ENCODE measurements around the gene SENP2.
A peak's percentile ranks its signal among the peaks of the same experiment; 100 is the strongest.
"Not testable (repeated sequence)": the region's sequence is repeated elsewhere in the genome, so short reads cannot be mapped to it uniquely, and the experiment has no call there.

Gene SENP2

DNA sequence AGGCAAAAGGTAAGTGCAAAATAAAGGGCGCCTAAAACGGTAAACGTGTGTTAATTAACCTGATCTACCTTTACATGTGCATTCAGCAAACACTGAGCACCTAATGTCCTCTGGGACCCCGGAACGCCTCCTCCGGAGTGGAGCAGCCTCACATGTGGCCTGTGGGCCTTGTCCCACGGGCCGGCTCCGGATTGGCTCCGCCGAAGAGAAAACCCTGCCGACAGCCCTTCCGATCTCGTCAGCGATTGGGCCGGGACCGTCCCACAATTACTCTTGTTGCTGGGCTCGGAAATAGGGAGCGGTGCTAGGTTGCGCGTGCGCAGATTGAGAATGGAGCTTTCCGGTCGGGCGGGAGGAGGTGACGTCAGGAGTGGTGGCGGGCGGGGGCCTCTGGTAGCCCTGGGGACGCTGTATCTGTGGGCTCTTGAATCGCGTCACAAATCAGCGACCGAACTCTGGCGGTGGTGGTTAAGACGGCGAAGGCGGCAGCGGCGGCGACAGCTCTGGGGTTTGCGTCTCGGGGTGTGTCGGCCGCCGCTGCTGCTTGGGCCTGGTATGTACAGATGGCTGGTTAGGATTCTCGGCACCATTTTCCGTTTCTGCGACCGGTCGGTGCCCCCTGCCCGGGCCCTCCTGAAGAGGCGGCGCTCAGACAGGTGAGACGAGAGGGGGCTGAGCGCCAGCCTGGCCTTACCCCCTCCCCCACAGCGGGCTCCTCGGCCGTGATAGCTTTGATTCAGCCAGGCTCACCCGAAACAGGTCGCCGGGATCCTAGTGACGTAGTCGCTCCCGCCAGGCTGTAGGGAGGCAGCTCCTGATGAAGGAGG lies at the start of gene SENP2:
Gene SENP2, plus strand, starts transcription at position 437 of the 827 bp plus-strand sequence. Its CDS starts 119 bp downstream, at position 556.
- DNase-seq, result peak; percentile 99

DNA sequence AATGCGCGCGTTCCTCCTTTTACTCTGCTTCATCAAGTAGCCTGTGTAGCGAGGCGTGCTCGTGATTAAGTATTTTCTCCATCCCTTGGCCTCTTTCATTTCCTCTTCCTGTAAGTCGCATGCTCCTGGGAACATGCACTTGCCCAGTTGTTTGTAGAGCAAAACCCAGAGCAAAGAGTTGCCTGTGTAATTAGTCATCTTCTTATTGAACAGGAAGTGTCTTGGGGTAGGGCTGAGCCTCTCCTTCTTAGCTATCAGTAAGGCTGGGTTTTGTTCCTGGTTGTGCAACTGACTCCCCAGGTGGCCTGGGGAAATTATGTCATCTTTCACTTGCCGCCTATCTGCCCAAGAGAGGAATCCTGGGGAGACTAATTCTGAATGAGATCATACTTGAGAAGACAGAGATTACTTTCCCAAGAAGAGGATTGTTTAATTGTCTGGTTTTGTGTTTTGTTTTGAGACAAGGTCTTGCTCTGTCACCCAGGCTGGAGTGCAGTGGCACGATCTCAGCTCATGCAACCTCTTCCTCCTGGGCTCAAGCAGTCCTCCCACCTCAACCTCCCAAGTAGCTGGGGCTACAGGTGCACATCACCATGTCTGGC lies 48.6 kb upstream of the SENP2 start:
- no peak for DNase-seq

- DNase-seq, result no peak
Observed at GRCh38 chr3:185539934-185540333, 46.2 kb upstream of the SENP2 start.

- DNase-seq, result no peak
Observed at GRCh38 chr3:185540695-185541094, 45.4 kb upstream of the SENP2 start.

- no peak for DNase-seq
Observed at GRCh38 chr3:185549122-185549521, 37.0 kb upstream of the SENP2 start.

- DNase-seq, result no peak
Observed at GRCh38 chr3:185549651-185550111, 36.4 kb upstream of the SENP2 start.

DNA sequence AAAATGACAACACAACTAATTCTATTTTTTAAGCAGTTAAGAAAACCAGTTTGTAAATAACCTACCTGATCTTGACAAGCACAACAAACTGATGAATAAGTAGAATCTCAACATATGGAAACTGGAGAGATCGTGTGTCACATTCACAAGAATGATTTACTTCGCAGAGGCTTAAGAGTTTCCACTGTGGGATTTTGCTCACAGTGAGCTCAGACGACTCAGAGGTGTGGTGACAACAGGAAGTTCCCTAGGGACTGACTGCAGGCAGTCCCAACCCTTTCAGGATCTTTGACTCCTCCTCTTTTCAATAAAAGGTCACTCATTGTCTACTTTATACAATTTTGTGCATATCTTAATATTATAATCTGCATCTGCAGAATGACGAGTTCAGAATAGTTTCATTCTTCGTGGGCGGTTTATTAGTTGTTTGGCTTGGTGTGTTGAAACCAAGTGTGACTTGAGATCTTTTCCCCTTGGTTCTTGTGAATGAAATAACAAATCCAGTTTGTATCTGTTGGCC lies 33.7 kb upstream of the SENP2 start, which contains the start of gene LIPH:
Gene LIPH, minus strand, starts transcription at position 231 of the 520 bp plus-strand sequence. Its CDS starts 117 bp downstream, at position 114.
- no peak for DNase-seq

GRCh38 chr3:185555101-185555501 lies 31.0 kb upstream of the SENP2 start:
- DNase-seq, result no peak

DNA sequence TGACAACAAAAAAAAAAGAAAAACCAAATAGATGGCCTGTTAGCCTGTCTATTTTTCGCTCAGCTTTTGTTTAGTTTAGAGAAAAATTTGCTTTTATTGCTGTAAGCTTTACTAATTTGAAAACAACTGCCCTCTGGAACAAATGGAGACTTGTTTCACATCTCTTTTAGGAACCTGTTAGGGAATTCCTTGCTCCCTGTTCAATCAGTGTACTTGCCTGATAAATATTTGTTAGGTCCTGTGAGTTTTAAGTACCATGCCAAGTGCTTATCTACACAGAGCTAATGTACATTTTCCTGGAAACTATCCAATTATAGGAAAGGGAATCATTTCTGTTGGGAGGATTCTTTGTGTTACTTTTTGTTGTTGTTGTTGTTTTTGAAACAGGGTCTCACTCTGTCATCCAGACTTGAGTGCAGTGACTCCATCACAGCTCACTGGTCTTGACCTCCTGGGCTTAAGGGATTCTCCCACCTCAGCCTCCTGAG lies 30.2 kb upstream of the SENP2 start:
- no peak for DNase-seq

DNA sequence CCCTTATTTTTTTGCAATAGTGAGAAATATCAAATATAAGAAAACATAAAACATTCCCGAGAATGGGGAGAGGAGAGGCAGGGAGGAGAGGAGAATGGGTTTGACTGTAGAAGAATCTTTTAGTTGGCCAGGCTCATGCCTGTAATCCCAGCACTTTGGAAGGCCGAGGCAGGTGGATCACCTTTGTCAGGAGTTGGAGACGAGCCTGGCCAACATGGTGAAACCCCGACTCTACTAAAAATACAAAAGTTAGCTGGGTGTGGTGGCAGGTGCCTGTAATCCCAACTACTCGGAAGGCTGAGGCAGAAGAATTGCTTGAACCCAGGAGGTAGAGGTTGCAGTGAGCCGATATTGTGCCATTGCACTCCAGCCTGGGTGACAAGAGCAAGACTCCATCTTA lies 29.5 kb upstream of the SENP2 start:
- not testable (repeated sequence) for DNase-seq

GRCh38 chr3:185558395-185558794 lies 27.7 kb upstream of the SENP2 start:
- no peak for DNase-seq

- DNase-seq, result no peak
Observed at GRCh38 chr3:185559706-185560090, 26.4 kb upstream of the SENP2 start.

- DNase-seq, result no peak
Observed at GRCh38 chr3:185560676-185561075, 25.4 kb upstream of the SENP2 start.

GRCh38 chr3:185561374-185561943 lies 24.6 kb upstream of the SENP2 start:
- no peak for DNase-seq

DNA sequence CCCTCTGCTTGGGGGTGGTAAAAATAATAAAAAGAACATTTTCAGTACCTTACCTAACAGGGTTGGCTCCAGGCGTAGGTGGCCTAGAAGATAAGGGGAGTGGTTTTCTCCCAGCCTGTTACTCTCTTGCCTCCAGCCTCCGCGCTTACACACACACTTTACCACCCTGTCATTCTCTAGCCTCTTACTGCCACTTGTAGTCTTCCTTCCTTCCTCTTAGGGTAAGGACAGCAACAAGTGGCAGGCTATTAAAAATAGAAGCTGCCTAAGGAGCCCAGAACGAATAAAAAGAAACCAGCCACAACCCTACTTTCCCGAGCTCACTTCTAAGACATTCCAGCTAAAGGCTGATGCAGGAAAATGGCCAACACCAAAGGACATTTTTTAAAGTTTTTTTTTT lies 24.1 kb upstream of the SENP2 start:
- no peak for DNase-seq

DNA sequence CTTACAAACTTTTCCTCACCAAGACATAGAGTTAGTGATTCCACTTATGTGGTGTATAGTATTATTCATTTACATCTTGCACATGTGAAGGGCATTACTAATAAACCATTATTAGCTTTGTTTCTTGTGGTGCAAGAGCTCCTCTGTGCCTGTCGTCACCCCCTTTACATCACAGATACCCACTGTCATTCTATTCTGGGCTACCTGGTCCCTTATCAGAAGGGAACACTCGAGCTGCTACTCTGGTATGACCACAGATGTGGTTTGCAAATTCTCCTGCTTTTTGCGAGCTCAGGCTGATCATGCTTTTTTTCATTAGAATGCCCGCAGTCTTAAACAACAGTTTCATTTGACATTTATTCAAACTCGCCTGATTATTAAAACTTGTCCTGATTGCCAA lies 13.9 kb upstream of the SENP2 start:
- no peak for DNase-seq

- DNase-seq, result peak; percentile 38
Observed at GRCh38 chr3:185575108-185575869, 10.8 kb upstream of the SENP2 start.

DNA sequence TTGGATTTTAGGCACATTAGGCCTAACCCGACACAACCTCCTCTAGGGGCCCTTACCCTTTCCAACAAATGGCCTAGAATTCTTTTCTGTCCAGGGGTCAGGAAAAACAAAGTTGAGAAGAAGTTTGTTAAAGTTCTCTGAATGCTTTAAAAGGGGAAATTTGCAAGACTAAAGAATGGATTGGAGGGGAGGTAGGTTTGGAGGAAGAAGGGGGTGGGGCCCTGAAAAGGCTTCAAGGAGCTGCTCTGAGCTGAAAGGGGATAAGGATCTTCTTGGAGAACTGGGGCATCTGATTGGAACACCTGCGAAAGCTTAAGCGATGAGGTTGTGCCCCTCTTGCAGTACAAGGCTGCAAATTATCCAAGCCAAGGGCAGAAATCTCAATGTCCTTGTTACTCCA lies 3.9 kb upstream of the SENP2 start:
- no peak for DNase-seq

DNA sequence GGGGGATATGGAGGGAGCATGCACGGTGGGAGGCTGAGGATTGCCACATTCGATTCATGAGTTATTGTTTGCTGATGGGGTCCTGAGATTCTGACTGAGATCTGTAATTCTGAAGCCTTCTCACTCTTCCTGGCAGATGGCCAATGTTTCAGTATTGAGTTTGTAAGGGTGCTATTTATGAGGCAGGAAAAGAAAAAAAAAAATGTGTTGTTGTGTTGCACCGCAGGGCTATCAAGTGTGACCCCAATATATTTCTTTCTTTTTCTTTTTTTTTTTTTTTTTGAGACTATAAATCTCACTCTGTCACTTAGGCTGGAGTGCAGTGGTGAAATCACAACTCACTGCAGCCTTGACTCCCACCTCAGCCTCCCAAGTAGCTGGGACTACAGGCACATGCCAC lies 3.2 kb upstream of the SENP2 start:
- no peak for DNase-seq

DNA sequence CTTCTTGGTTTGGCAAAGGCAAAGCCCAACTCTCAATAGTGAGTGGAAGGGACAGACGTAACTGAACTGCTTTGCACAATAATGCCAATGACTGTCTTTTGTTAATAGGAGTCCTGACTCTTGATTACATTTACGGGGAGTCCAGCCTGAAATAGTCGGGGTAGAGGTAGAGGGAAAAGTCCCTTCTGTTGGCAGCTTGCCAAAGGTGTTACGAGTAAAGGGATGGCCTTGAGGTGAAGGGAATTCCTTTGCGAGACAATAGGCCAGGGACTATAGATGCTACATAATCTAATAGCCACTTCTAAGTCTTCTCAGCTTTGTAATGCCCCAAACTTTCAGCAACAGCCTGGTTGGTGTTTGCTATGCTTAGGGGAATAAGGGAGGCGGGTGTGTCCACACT lies 2.2 kb upstream of the SENP2 start:
- DNase-seq, result no peak

DNA sequence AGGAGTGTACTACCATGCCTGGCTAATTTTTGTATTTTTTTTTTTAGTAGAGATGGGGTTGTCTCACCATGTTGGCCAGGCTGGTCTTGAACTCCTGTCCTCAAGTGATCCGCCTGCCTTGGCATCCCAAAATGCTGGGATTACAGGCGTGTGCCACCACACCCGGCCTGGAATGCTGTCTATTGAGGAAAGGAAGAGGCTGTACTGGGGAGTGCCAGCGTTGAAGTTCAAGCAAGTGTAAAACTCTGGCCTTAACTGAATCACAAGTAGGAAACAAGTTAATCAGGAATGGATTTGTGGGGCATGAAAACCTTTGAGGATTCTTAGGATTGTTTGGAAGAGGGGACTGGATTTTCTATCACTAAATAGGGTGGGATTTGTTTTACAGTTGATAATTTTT lies 1.4 kb upstream of the SENP2 start:
- no peak for DNase-seq

DNA sequence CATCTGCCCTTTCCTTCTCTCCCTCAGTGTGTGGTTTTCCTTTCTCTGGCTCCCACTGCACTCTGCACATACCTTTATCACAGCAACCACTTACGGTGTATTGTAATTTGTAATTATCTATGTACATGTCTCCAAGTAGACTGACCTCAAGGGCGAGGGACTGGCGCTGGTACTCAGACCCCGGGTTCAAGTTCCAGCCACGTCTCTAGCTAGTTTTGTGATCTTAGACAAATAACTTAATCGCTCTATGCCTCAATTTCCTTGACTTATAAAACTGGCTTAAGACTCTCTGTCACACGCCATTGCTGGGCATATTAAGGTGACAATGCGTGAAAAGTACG lies 607 bp upstream of the SENP2 start:
- DNase-seq, result no peak

DNA sequence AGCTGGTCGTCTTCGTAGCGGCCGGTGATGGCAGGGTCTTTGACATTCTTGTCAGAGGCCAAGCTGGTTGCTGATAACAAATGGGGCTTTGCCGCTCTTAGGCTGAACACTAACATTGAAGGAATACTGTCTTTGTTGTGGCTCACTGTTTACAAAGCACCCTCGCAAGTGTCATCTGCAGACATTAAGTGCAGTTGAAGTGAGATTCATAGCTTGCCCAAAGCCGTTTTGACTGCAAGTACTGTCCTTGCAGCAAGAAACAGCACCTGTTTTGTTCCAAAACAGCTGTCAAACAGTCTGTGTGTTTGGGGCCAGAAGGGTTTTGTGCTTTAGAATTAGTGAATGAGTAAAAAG lies 568 bp downstream of the SENP2 start:
- no peak for DNase-seq
